Heart left ventricle (tissue), 13 donors: ENCODE results near the gene PTPN21.

Experiments used
- CTCF ChIP-seq, 12 donors: fragments of 200-600 bp; sonication (generic) in 4 of 12; IDR thresholded peaks; one replicate each; pipeline versions ENCODE4 v1.5.0 to v1.8.0; 2018 to 2022; ENCODE audit warnings: antibody characterized with exemption in 12 of 12, mild to moderate bottlenecking in 5 of 12
- POLR2A ChIP-seq, 2 donors: fragments of 450-650 bp; IDR thresholded peaks; one replicate each; pipeline ENCODE4 v1.6.1; 2017; ENCODE audit warnings: antibody characterized with exemption in 2 of 2, mild to moderate bottlenecking in 2 of 2, moderate library complexity in 2 of 2
- donor health status: ischemic (EF 13 %, LVEDD 7.1; RV severe dilation, severe dysfunction).
- donor health status: DM: no; HTN: yes; CAD: no.
- donor health status: DM: no; HTN: no; CAD: no.
- donor health status: ischemic (EF 25% LVEDD 6.9; RV normal size, moderate dysfunction).
- donor health status: ischemic (EF 25% LVEDD 5.7; RV mildly dilated, moderate dysfunction).
- donor health status: ischemic (EF 35%, LVEDD 5.7; RV mildly dilated, moderate dysfunction).
- donor health status: nonischemic (EF 11% LVEDD 7.7; RV severe dilation, severe dysfunction).
- donor health status: DM: yes; HTN: yes; CAD: no.
- donor health status: PGD.
- donor health status: ischemic (EF 29% LVEDD 5.4; RV normal size, mild dysfunction).
- donor health status: nonischemic (EF 23%, LVEDD 6.1; RV moderate dilation, normal function).

GRCh38 chr14:88490168-88490567, 64.6 kb downstream of the PTPN21 start:
- TF ChIP-seq CTCF (IDR thresholded peaks at IDR 0.05) (no peak), POLR2A (IDR thresholded peaks at IDR 0.05) (no peak)
